Measurements from ENCODE around the gene NOBOX. TPM values are rescaled to one million over a fixed set of nuclear protein-coding genes. Genes with fewer than 3 reads are reported as not detected.
A peak's percentile ranks its signal among the peaks of the same experiment; 100 is the strongest.
"Not testable (repeated sequence)": the region's sequence is repeated elsewhere in the genome, so short reads cannot be mapped to it uniquely, and the experiment has no call there.

NOBOX gene
- total RNA-seq (2014; rRNA removed; shearing (Covaris generic)) = not detected in 2 replicates
- polyA plus RNA-seq (2014; cell fraction: nucleus; rRNA removed) = not detected in 2 replicates

DNA sequence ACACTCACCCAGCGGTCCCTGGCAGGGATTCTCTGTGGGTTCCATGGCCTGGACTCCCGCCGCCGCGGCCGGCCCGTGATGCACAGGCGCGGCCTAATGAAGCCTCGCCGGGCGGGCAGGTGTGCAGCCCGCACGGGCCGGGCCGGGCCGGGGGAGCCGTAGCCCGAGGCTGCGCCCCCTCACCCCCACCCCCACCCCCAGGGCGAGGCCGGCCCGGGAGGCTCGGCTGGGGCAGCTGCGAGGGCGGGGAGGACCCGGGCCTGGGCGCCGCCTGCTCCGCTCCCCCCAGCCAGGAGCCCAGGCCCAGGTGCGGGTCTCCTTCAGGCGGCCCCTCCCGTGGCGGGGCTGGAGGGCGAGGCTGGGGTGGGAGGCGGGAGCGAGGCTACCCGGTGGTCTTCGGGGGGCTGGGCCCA is at the start of gene NOBOX:
Gene NOBOX, minus strand, starts transcription at position 45 of the 413 bp plus-strand sequence.
- no peak for DNase-seq (ENCODE audit: extremely low read depth, low read depth)

DNA sequence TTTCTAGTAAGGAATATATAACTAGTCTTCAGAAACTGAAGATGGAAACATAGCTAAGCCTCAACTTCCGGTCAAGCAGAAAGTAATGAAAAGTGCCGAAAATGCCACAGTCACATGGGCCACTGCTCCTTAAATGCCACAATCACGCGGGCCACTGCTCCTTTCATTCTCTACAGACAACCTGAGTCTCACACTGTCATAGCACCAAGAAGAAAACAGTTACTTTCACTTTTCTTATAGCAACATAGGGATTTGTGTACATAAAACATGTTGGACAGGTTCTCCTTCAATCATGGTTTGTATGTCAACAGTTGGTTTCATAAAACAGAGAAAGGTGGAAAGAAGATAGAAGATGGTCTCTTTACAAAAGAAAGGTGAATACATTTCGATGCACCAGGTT is 48.6 kb upstream of the NOBOX start:
- DNase-seq (ENCODE audit: extremely low read depth, low read depth) = no peak

DNA sequence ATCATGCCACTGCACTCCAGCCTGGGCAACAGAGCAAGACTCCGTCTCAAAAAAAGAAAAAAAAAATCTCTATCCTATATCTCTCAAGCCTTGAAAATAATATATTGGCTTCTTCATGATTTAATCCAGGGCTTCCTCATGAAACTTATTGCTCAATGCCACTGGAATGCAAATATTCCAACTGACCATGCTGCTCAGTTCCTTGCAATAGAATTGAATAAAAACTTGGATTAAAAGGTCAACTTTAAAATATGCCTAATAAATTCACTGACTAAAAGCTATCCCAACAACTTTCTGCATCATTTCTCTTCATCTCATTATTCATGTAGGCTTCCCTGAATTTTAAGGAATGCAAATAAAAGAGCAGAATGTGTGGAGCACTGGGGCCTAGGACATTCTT is 42.1 kb upstream of the NOBOX start:
- DNase-seq (ENCODE audit: extremely low read depth, low read depth) = no peak

DNA sequence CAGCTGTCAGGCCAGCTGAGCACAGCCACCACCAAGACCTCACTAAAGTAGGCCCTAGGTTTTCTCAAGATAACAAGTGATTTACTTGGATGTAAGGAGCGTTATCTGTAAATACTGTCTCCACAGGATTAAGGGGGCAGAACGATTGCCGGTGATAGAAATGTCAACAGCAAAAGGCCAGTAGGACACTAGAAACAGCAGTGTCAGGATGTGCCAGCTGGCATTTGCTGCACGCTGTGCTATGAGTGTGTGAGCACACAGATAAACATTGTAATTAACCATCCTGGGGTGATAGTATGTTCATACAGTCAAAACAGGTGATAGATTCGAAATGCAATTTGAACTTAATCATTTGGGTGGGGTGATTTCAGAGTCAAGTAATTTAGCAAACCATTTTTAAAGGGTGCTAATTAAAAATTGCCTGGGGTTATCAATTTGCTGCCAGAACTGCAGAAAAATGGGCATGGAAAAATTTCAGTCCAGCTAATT is 36.3 kb upstream of the NOBOX start:
- no peak for DNase-seq (ENCODE audit: extremely low read depth, low read depth)

DNA sequence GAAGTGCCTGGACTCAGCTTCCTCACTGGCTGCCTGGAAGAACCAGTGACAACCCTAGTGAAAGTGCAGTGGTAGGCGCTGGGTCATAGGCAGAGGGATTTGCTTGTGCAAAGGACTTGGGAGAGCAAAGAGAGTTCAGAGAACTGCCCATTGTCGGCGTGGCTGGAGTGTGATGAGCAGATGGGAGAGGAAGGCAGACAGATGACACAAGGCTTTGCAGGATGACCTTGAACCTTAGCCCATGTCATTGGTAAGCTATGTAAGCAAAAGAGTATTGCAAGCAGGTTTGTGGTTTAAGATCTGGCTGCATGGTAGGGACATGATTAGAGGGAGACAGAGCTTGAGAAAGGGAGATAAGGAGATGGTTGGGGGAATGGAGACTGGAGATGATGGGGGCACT is 35.3 kb upstream of the NOBOX start:
- DNase-seq (ENCODE audit: extremely low read depth, low read depth) = no peak

DNA sequence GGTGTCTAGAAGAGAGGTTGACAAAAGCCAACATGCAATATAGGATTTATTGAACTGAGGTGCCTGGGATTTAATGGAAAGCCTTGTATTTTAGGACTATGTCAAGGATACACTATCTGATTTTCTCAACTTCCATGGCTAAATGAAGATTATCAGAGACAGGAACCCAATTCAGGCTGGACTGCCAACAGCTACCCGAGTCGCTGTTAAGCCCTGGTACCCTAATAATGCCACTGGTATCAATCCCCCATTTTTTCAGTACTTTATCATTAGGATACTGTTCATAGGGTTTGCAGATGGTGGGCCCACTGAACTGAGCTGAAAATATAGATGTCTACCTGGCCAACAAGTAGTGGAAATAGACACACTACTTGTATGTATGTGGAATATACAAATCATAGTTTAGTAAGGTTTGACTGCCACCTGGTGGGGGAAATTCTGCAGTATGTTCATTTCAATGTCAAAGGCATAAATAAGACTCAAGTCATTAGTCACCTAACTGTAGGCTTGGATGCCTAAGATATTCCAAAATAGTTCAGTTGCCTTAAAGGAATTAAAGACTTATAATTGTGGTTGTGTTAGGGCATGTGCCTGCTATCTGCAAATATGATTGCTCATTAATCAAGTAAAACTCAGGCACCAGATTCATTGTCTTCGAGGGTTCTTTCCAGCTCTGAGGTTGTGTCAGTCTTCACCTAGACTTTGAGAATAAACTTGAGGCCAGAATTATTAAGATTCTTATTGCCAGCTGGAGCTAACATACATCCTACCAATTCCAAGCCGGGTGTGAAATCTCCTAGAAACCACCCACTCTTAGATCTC is 34.1 kb upstream of the NOBOX start:
- peak; percentile 44 for DNase-seq (ENCODE audit: extremely low read depth, low read depth)

DNA sequence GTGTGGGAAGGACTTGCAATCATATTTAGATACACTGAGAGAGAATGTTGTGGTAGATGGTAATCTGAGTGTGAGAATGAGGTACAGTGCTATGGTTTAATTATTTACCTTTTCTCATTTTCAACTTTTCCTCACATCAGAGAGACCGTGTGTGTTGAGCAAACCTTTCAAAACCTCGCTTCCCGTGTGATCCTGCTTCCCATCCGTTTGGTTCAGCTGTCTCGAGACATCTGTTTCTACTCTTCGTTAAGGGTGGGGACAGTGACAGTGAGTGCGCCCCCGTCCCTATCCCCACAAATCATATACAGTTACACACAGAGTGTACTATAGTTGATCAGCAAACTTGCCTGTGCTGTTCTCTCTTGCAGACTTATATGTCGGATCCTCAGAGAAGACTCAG is 33.0 kb upstream of the NOBOX start:
- DNase-seq (ENCODE audit: extremely low read depth, low read depth) = no peak

DNA sequence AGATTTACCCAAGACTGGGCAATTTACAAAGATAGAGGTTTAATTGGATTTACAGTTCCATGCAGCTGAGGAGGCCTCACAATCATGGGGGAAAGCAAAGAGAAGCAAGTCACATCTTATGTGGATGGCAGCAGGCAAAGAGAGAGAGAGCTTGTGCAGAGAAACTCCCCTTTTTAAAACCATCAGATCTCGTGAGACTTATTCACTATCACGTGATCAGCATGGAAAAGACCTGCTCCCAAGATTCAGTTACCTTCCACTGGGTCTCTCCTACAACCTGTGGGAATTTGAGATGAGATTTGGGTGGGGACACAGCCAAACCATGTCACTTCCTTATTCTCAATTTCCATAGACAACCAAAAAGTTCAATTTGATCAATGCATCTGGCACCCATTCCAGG is 24.9 kb upstream of the NOBOX start:
- DNase-seq (ENCODE audit: extremely low read depth, low read depth) = no peak

DNA sequence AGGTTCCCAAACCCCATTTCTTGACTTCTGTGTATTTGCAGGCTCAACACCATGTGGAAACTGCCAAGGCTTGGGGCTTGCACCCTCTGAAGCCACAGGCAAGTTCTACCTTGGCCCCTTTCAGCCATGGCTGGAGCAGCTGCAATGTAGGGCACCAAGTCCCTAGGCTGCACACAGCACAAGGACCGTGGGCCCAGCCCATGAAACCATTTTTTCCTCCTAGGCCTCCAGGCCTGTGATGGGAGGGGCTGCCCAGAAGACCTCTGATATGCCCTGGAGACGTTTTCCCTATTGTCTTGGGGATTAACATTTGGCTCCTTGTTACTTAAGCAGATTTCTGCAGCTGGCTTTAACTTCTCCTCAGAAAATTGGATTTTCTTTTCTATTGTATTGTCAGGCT is 24.0 kb upstream of the NOBOX start:
- DNase-seq (ENCODE audit: extremely low read depth, low read depth) = not testable (repeated sequence)

DNA sequence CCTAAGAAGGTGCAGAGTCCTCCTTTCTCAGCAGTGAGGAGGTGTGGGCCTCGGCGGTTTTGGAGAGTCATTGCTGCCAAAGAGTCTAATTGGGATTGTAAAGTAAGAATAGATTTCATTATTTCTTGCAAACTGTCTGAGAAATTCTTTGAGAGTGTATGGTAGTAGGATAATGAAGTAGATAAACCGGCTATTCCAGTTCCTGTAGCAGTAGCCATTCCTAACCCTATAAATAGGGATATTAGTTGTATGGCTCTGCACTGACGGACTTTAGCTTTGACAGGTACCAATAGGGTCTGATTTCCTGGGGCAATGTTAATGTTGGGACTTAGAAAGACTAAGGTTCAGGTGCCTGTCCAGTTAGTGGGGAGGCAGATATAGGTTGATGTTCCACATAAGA is 15.4 kb upstream of the NOBOX start:
- not testable (repeated sequence) for DNase-seq (ENCODE audit: extremely low read depth, low read depth)

DNA sequence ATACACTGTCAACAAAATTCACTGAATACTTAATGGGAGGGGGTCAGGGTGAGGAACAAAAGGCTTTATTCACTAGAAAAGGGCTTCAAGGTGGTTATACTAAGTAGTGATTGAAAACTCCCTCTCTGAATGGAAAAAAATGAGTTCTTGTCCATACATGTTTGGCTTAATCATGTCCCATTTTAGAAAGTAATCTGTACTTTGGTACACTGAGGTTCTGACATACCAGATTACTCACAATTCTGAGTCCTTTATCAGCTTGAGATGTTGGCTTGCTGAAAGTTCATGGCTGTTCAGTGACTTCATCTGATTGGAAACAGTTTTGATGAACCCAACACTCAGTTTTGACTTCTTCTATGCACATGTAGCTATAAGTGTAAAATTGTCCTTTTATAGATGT is 12.8 kb upstream of the NOBOX start:
- DNase-seq (ENCODE audit: extremely low read depth, low read depth) = no peak

DNA sequence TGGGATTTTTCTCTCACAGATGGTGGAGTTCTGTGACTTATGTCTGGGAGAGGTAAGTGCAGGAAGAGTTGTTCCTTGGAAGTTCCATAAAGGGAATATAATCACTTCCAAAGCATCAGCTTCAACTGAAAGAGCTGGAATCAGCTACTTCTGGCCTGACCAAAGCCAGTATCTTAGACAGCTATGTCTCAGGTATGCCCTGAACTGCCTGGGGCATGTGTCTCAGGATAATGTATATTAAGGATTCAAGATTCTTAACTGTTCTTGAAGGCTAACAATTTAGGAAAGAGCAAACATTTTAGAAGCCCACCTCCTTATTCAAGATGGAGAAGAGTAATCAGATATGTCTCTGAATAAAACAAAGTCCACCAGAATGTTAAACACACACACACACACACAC is 12.4 kb upstream of the NOBOX start:
- DNase-seq (ENCODE audit: extremely low read depth, low read depth) = no peak

DNA sequence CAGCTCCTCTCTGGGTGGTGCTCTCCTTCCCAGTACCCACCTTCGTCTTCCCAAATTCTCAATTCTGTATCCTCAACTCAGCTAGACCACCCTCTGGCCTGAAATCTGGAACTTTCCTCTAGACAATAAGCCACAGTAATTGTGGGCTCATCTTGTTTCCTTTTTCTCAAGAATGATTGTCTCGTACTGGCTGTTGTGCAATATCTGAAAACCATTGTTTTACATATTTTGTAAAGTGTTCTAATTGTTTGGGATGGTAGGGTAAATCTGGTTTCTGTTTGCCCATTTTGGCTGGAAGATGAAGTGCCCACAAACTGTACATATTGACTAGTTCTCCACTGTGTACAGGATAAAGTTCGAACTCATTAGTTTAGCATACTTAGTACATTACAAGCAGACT is 11.3 kb upstream of the NOBOX start:
- no peak for DNase-seq (ENCODE audit: extremely low read depth, low read depth)

DNA sequence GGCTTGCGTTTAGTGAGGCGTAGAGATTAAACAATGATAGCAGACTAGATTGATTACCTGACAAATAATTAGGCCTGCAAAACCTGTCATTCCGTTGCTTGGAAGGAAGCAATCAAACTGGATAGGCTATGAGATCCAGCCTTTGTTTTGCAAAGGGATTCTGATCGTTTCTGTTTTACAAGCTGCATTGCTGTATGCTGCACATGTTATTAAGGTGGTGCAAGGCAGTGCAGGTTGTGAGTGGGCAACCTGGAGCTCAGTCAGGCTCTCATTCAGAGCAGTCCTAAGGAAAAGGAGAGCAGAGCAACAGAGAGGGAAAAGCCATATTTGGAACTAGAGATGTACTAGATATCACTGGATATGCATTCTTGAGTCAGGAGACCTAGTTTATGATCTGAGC is 6.9 kb upstream of the NOBOX start:
- DNase-seq (ENCODE audit: extremely low read depth, low read depth) = no peak

DNA sequence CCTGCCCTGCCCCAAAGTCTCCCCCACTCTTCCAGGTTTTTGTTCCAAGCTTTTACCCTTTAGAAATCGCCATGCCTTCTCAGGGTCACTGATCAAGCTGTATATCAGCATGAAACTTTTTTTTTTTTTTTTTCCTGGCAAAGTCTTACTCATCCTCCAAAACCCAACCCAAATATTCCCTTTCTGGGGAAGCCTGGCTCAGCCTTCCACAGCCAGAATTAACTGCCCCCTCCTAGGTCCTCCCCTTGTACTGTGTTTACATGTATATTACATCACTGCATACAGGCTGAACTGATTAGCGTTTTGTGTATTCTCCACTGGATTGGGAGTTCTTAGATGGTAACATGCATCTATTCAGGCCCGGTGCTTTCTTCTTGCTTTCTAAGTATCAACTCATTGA is 4.6 kb upstream of the NOBOX start:
- no peak for DNase-seq (ENCODE audit: extremely low read depth, low read depth)

DNA sequence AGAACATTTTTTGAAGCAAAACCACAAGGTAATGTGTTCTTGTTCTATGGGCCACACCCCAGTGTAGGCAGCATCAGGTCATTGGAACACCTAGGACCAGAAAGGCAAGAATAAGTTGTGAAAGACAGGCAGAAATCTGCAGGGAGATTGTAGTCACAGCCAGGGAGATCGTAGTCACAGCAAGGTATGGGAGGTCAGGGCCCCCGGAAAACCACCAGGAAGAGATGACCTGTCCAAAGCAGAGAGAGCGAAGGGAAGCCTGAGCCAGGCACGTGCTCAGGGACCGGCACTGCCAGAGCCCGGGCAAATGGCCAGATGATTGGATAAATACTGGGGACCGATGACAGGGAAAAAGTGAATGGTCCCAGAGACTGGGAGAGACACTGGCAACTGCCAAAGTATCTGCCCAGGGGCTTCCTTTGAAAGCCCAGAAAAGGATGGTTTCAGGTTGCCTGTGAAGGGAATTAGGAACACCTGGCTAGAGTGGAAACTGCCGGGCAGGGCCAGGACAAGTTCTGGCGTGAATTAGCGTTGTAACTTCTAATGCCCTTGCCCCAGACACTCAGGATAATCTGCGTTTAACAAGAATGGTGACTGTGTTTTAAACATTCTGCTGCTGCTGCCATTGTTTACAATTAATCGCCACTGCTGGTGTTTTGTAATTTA is 3.9 kb upstream of the NOBOX start:
- DNase-seq (ENCODE audit: extremely low read depth, low read depth) = no peak

DNA sequence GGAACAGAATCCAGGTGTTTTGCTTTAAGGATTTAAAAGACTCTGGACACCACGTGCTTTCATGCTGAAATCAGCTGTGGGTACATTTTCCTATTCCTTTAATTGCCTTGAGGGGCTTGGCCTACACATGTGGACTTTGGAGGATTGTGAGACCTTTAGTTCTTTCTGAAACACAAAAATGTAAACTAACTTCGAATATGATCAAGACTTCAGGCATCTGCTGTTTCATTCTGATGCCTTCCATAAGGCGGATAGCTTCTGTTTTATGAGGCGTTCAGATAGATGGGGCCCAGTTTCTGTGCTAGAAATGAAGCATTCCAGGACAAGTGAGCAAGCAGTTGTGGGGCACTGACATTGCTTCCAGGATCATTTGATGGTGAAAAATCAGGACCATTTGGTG is 1.5 kb upstream of the NOBOX start:
- DNase-seq (ENCODE audit: extremely low read depth, low read depth) = no peak

DNA sequence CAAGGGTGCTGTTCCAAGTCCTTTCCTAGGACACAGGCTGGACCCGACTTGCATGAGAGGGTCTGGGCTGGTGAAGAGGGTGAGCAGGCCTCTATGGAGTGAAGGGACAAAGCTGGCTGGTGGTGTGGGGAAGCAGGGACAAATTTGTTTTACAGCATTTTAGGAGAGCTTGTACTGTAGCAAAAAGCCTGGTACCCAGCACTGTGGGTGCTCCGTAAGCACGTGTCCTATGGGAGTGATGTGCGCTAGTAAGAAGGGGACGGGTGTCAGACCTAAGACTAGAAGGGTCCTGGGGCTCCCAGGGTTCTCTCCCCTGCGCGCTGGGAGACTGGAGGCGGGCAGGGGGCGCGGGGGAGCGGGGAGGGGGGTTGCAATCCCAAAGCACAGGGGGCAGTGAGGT is 391 bp downstream of the NOBOX start:
- no peak for DNase-seq (ENCODE audit: extremely low read depth, low read depth)

DNA sequence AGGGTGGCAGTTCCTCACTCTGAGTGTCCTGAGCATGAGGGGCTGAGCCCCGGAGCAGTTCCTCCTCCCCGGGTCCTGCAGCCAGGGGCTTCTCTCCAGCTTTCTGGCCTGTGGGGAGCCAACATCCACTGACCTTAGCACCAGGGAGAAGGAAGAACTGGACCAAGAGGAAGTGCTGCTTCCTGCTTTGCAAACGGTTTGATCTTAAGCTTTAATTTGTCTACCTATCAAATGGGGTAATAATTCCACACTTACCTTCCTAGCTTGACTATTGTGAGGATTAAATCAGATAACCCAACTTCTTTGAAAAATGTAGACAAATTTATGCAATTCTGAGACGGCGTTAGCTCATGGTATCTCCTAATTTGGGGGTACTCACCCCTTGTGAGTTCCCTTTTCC is 2.0 kb downstream of the NOBOX start:
- DNase-seq (ENCODE audit: extremely low read depth, low read depth) = no peak

DNA sequence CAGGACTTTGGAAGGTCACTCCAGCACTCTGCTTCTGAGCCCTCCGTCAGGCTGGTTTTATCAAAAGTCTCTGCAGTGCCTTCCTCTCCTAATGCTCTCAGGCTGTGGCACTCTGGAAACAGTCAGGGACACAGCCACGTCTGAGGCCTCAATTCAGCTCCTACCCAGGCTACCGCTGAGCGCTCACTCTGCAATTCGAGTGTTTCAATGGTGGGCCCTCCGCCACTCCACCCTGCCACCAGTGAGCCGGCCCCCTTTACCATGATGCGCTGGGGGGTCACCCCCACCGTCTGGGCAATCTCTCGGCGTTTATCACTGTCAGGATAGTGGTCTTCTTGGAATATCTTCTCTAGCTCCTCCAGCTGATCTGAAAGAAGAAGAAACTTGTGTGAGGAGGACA is 3.5 kb downstream of the NOBOX start:
- DNase-seq (ENCODE audit: extremely low read depth, low read depth) = no peak

DNA sequence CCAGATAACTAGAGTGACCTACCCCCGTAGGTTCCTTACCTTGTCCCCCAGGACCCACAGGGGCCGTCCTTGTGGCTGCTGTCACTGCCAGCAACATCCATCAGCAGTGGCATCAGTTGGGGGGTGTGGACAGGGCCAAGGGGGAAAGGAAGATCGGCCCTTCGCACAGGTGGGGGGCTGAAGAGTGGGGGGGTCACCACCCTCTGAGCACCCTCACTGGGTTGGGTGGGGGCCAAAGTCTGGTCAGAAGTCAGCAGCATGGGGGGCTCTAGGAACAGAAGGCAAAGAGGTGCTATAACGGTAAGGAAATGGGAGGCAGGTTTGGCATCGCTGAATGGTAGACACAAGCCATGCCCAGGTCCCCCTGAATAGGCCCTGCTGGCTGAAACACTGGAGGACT is 4.6 kb downstream of the NOBOX start:
- no peak for DNase-seq (ENCODE audit: extremely low read depth, low read depth)

DNA sequence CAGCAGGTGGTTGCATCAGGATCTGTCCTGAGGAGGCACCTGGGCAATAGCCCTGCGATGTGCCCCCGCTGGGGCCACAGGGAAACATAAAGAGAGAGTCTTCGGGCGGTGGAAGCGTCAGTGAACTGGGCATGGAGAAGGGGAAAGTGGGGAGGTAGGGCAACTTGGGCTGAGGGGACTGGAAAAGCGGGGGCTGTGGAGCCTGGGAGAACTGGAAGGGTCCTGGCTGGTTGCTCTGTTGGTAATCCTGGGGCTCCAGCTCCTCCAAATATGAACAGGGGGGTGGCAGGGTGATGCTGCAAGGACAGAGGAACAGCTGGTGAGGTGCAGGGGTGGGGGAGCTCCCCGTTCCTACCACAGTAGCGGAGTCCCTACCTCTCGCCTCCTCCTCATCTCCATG is 5.2 kb downstream of the NOBOX start:
- no peak for DNase-seq (ENCODE audit: extremely low read depth, low read depth)
